ENCODE measurements around the gene GNG4.

- TF ChIP-seq CTCF (IDR thresholded peaks at IDR 0.05): no peak
- no peak for TF ChIP-seq POLR2A (IDR thresholded peaks at IDR 0.05)
- no peak for TF ChIP-seq EP300 (IDR thresholded peaks at IDR 0.05)
Observed at GRCh38 chr1:235595079-235595478, 54.5 kb downstream of the GNG4 start.

Measured in tibial nerve (tissue), 4 donors.